ENCODE results near the gene EGR2.

GRCh38 chr10:62769574-62770242 is 46.5 kb downstream of the EGR2 start:
- TF ChIP-seq POLR2A (IDR thresholded peaks at IDR 0.05; ENCODE audit: low read depth, low read length) (no peak), POLR2AphosphoS5 (IDR thresholded peaks at IDR 0.05; ENCODE audit: low read depth, low read length) (no peak)

All from GM12891 (cell line).